Lung (tissue), 12 donors: ENCODE results near the gene XPR1. TPM values are rescaled to one million over a fixed set of nuclear protein-coding genes. Genes with fewer than 3 reads are reported as not detected.

Source experiments
- ATAC-seq: fragments of 200-7000 bp; cut with Tn5 transposase; one replicate; pipeline ENCODE4 v1.9.1; 2020; ENCODE audit warnings: moderate number of reproducible peaks; ENCODE audit not compliant: insufficient read depth, low FRiP score
- DNase-seq, 3 donors: peaks; one replicate each; pipeline ENCODE4 v3.0.0-alpha.2; 2013 to 2017
- H3K27ac ChIP-seq, 2 donors: one replicate each; pipeline ENCODE4 v1.5.1; 2013; ENCODE audit warnings: mild to moderate bottlenecking in 2 of 2, moderate library complexity in 2 of 2, control low read depth in 1 of 2, inconsistent platforms in 1 of 2, low read depth in 1 of 2, low read length in 1 of 2
- H3K27me3 ChIP-seq, 3 donors: one replicate each; pipeline ENCODE4 v1.5.1; 2013; ENCODE audit warnings: low read length in 2 of 3; ENCODE audit not compliant: control insufficient read depth in 3 of 3, insufficient read depth in 3 of 3
- H3K36me3 ChIP-seq, 4 donors: one replicate each; pipeline ENCODE4 v1.5.1; 2013; ENCODE audit warnings: low read length in 4 of 4, mild to moderate bottlenecking in 1 of 4, moderate library complexity in 1 of 4; ENCODE audit not compliant: control insufficient read depth in 4 of 4, insufficient read depth in 4 of 4
- H3K4me1 ChIP-seq, 5 donors: one replicate each; pipeline ENCODE4 v1.5.1; 2013; ENCODE audit warnings: low read length in 5 of 5, mild to moderate bottlenecking in 2 of 5, moderate library complexity in 1 of 5; ENCODE audit not compliant: control insufficient read depth in 5 of 5, insufficient read depth in 5 of 5
- H3K4me3 ChIP-seq: one replicate; pipeline ENCODE4 v1.5.1; 2013; ENCODE audit warnings: mild to moderate bottlenecking, control low read depth, moderate library complexity
- H3K9ac ChIP-seq, 2 donors: one replicate each; pipeline ENCODE4 v1.5.1; 2013; ENCODE audit warnings: low read length in 2 of 2, control low read depth in 1 of 2; ENCODE audit not compliant: insufficient read depth in 1 of 2
- H3K9me3 ChIP-seq, 4 donors: one replicate each; pipeline ENCODE4 v1.5.1; 2013; ENCODE audit warnings: low read length in 3 of 4, mild to moderate bottlenecking in 1 of 4, moderate library complexity in 1 of 4; ENCODE audit not compliant: control insufficient read depth in 4 of 4, insufficient read depth in 3 of 4
- CTCF ChIP-seq: IDR thresholded peaks from 2 replicates; pipeline ENCODE4 v1.5.1; 2012; ENCODE audit warnings: mild to moderate bottlenecking; ENCODE audit errors: control extremely low read depth, extremely low read depth
- WGBS, 2 donors: extraction: QIAGEN DNeasy Blood & Tissue Kit; methylation state at CpG; one replicate each; pipeline ENCODE4 v1.1.7; 2013; 5-methylcytosine and 5-hydroxymethylcytosine counted together
- polyA plus RNA-seq, 2 donors: library from polyadenylated mRNA; stranded (reverse); fragments of 200-250 nt; gene quantifications; one replicate each; pipeline ENCODE4 v1.2.1, GENCODE V29; 2013
- total RNA-seq, 2 donors: library from RNA; depleted of rRNA in 1 of 2; stranded (reverse); fragments of >200 nt in 1 of 2; gene quantifications; one replicate each; pipeline ENCODE4 v1.2.1, GENCODE V29; 2014 to 2021
- donor health status: control.
- donor health status: control.
- donor health status: Bipolar disorder and iron deficiency.
- donor health status: healthy.
- donor health status: DM: yes; HTN: yes; CAD: no.

Gene XPR1
- total and polyA plus RNA-seq, 4 donors = 7.4 to 44.0 (median 21.9) TPM

GRCh38 chr1:180594723-180595122 lies 37.1 kb upstream of the XPR1 start:
- WGBS, 2 donors = 87 to 95% methylated on average over 6 of the region's 6 CpGs
- no peak overlapping the region for H3K27ac ChIP-seq
- no peaks in the 10 kb centered on the region for H3K9me3 ChIP-seq
- DNase-seq = no peak
- H3K4me1 ChIP-seq = peaks cover 0 to 9% (median 0%) of the 10 kb centered on the region in 5 donors
- no peak overlapping the region for H3K4me3 ChIP-seq
- no peaks in the 10 kb centered on the region for H3K36me3 ChIP-seq
- TF ChIP-seq CTCF = no peak
- no peaks in the 10 kb centered on the region for H3K27me3 ChIP-seq
- no peak for ATAC-seq
- no peak overlapping the region for H3K9ac ChIP-seq

- TF ChIP-seq CTCF = no peak
- Histone ChIP-seq H3K9ac (no peak overlapping the region), H3K36me3 (no peaks in the 10 kb centered on the region), H3K27ac (no peak overlapping the region), H3K4me3 (no peak overlapping the region), H3K27me3 (no peaks in the 10 kb centered on the region), H3K4me1 (peaks cover 0 to 9% (median 0%) of the 10 kb centered on the region in 5 donors), H3K9me3 (no peaks in the 10 kb centered on the region)
- ATAC-seq (no peak), DNase-seq (no peak)
- WGBS, 2 donors = 92 to 97% methylated on average over 2 of the region's 2 CpGs
These were observed 35.9 kb upstream of the XPR1 start for GRCh38 chr1:180595966-180596365.

- no peak overlapping the region for H3K9ac ChIP-seq
- peaks cover 0 to 9% (median 0%) of the 10 kb centered on the region in 5 donors for H3K4me1 ChIP-seq
- no peak overlapping the region for H3K4me3 ChIP-seq
- H3K9me3 ChIP-seq = no peaks in the 10 kb centered on the region
- DNase-seq (no peak), ATAC-seq (no peak)
- H3K27me3 ChIP-seq = no peaks in the 10 kb centered on the region
- no peak overlapping the region for H3K27ac ChIP-seq
- H3K36me3 ChIP-seq = no peaks in the 10 kb centered on the region
- no peak for TF ChIP-seq CTCF
These were observed 34.3 kb upstream of the XPR1 start for GRCh38 chr1:180597520-180597919.

GRCh38 chr1:180598333-180598974 lies 33.4 kb upstream of the XPR1 start:
- ATAC-seq = no peak
- H3K27ac ChIP-seq = no peak overlapping the region
- peaks cover 0 to 9% (median 0%) of the 10 kb centered on the region in 5 donors for H3K4me1 ChIP-seq
- H3K27me3 ChIP-seq = no peaks in the 10 kb centered on the region
- WGBS, 2 donors = 61 to 82% methylated on average over 6 of the region's 6 CpGs
- H3K36me3 ChIP-seq = no peaks in the 10 kb centered on the region
- H3K4me3 ChIP-seq = no peak overlapping the region
- peak in 1 of 3 donors; percentile 47 for DNase-seq
- no peaks in the 10 kb centered on the region for H3K9me3 ChIP-seq
- H3K9ac ChIP-seq = no peak overlapping the region
- TF ChIP-seq CTCF = no peak
